ENCODE data around the gene CNNM4.

Gene CNNM4

DNA sequence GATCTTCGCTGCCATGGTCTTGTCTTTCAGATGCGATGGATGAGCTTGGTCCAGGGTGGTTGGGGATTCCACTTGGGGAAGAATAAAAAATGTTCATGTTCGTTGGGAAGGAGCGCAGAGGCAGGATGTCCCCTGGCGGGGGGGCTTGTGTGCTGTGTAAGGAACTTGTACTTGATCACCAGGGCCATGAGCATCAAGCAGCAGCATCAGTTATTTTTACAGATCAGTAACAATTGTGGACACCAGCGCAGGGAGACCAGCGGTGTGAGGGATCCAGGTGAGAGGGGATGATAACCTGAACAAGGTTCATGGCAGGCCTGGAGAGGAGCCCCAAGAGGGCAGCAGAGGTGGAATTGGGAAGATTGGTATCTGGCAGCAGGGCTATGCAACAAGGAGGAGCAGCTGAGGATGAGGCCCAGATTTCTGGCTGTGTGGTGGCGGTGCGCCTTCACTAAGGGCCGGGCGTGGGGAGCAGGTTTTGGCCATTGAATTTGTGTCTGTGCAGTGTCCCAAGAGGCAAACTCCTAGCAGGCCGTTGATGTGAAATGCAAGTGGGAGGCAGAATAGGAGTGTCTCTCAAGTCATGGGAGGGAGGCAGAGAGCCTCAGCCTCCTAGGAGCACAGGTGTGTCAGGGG is 59.3 kb downstream of the CNNM4 start:
- peaks cover 10 to 46% of the 10 kb centered on the region in 2 experiments for H3K36me3 ChIP-seq (ENCODE audit: control insufficient read depth in 2 of 2, insufficient read depth in 1 of 2, low read length in 2 of 2)
- H3K4me1 ChIP-seq (ENCODE audit: control insufficient read depth, insufficient read depth, low read length) = peaks cover 19% of the 10 kb centered on the region
- TF ChIP-seq, protein P1, sequence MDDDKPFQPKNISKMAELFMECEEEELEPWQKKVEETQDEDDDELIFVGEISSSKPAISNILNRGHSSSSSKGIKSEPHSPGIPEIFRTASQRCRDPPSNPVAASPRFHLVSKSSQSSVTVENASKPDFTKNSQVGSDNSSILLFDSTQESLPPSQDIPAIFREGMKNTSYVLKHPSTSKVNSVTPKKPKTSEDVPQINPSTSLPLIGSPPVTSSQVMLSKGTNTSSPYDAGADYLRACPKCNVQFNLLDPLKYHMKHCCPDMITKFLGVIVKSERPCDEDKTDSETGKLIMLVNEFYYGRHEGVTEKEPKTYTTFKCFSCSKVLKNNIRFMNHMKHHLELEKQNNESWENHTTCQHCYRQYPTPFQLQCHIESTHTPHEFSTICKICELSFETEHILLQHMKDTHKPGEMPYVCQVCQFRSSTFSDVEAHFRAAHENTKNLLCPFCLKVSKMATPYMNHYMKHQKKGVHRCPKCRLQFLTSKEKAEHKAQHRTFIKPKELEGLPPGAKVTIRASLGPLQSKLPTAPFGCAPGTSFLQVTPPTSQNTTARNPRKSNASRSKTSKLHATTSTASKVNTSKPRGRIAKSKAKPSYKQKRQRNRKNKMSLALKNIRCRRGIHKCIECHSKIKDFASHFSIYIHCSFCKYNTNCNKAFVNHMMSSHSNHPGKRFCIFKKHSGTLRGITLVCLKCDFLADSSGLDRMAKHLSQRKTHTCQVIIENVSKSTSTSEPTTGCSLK (tag by site-specific recombination; IDR thresholded peaks at IDR 0.05) = no peak
- TF ChIP-seq ZFP37 (tag by site-specific recombination; IDR thresholded peaks at IDR 0.05) = no peak
- no peak for TF ChIP-seq ZNF335 (tag by site-specific recombination; conservative IDR thresholded peaks at IDR 0.05)
- TF ChIP-seq ZNF157 (tag by site-specific recombination; IDR thresholded peaks at IDR 0.05) = no peak
- TF ChIP-seq ZNF133 (tag by site-specific recombination; IDR thresholded peaks at IDR 0.05) = no peak
- no peaks in the 10 kb centered on the region for H3K9me3 ChIP-seq (ENCODE audit: control insufficient read depth, insufficient read depth, low read depth, low read length)
- H3K4me3 ChIP-seq (ENCODE audit: low read depth, low read length) = no peak overlapping the region
- no peak overlapping the region for H3K27ac ChIP-seq (ENCODE audit: extremely low read depth, low read depth, low read length)
- CTCF ChIA-PET = interaction anchor here (0.6 to 2.3 kb wide), 7 partner anchors 37 to 535 kb away, joined by 3 to 9 read pairs (median 3); partner anchors contain the start of gene ANKRD39
- POLR2A ChIA-PET = interaction anchor here (0.8 to 1.2 kb wide), 2 partner anchors 9 to 182 kb away, joined by 3 read pairs; partner anchors contain the start of gene KANSL3

DNA sequence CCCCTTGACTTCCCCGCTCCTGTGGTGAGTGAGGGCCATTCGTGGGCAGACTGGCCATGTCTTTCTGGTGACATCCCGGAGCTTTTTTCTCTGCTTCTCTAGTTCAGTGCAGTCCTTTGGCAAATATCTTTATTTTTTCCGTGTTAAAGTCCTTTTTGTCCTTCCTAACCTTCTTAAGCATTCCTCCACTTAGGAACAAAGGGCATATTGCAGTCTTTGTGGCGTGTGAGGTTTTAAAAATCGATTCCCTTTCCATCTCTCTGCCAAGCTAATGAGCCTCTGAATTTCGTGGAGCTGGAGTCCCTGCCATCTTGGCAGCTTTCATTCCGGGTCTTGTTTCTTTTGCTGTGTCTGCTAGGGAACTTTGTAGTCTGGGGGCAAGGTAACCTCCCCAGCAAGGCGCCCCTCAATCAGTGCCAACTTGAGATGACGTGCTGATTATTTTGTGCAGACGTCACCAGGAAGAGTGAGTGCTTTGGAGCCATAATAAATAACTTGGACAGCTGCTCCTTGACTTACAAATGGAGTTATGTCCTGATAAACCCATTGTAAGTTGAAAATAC is 60.5 kb downstream of the CNNM4 start:
- POLR2A ChIA-PET = interaction anchor here (1.1 kb wide), 1 partner anchor 36 kb away, joined by 3 read pairs; the partner anchor contains the start of gene ANKRD39
- CTCF ChIA-PET = interaction anchor here (0.7 to 2.3 kb wide), 8 partner anchors 37 to 291 kb away, joined by 3 to 9 read pairs (median 3); partner anchors contain the start of gene ANKRD39
- Histone ChIP-seq H3K9me3 (ENCODE audit: control insufficient read depth, insufficient read depth, low read depth, low read length) (no peaks in the 10 kb centered on the region), H3K4me3 (ENCODE audit: low read depth, low read length) (no peak overlapping the region), H3K4me1 (ENCODE audit: control insufficient read depth, insufficient read depth, low read length) (peaks cover 19% of the 10 kb centered on the region), H3K27ac (ENCODE audit: extremely low read depth, low read depth, low read length) (no peak overlapping the region), H3K36me3 (ENCODE audit: control insufficient read depth in 2 of 2, insufficient read depth in 1 of 2, low read length in 2 of 2) (peaks cover 19 to 56% of the 10 kb centered on the region in 2 experiments)
- TF ChIP-seq ZNF184 (tag by site-specific recombination; IDR thresholded peaks at IDR 0.05) (no peak), RBAK (tag by site-specific recombination; IDR thresholded peaks at IDR 0.05) (no peak), ZFHX2 (tag by site-specific recombination; conservative IDR thresholded peaks at IDR 0.05) (no peak), ZNF580 (tag by site-specific recombination; IDR thresholded peaks at IDR 0.05) (no peak), ZBTB20 (tag by site-specific recombination; IDR thresholded peaks at IDR 0.05) (no peak), ZNF24 (tag by site-specific recombination; IDR thresholded peaks at IDR 0.05) (no peak), ZNF518A (tag by site-specific recombination; conservative IDR thresholded peaks at IDR 0.05; ENCODE audit: low read depth) (no peak), IKZF3 (tag by site-specific recombination; IDR thresholded peaks at IDR 0.05) (no peak), TCF7L2 (IDR thresholded peaks at IDR 0.05; ENCODE audit: borderline replicate concordance, low read depth, low read length) (no peak), SP2 (tag by site-specific recombination; IDR thresholded peaks at IDR 0.05) (no peak), OVOL3 (tag by site-specific recombination; IDR thresholded peaks at IDR 0.05) (no peak), ZNF701 (tag by site-specific recombination; IDR thresholded peaks at IDR 0.05) (no peak), KLF9 (tag by site-specific recombination; IDR thresholded peaks at IDR 0.05; ENCODE audit: low read depth) (no peak), ZNF513 (tag by site-specific recombination; IDR thresholded peaks at IDR 0.05) (no peak), ZNF792 (tag by site-specific recombination; IDR thresholded peaks at IDR 0.05) (no peak), ZNF157 (tag by site-specific recombination; IDR thresholded peaks at IDR 0.05) (no peak)
- TF ChIP-seq, protein P2, sequence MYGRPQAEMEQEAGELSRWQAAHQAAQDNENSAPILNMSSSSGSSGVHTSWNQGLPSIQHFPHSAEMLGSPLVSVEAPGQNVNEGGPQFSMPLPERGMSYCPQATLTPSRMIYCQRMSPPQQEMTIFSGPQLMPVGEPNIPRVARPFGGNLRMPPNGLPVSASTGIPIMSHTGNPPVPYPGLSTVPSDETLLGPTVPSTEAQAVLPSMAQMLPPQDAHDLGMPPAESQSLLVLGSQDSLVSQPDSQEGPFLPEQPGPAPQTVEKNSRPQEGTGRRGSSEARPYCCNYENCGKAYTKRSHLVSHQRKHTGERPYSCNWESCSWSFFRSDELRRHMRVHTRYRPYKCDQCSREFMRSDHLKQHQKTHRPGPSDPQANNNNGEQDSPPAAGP (tag by site-specific recombination; IDR thresholded peaks at IDR 0.05) = no peak
